Mesenchymal stem cell (in vitro differentiated cells and primary cell): ENCODE results near the gene ANKRD40CL. TPM values are rescaled to one million over a fixed set of nuclear protein-coding genes. Genes with fewer than 3 reads are reported as not detected.

Source experiments
- DNase-seq: peaks from one replicate; pipeline ENCODE4 v3.0.0-alpha.2; 2013
- H2AFZ ChIP-seq: one replicate; pipeline ENCODE4 v1.6.1; 2013; ENCODE audit warnings: low read depth, mild to moderate bottlenecking, control low read depth, inconsistent platforms, low read length, moderate library complexity
- H2AK5ac ChIP-seq: 2 replicates; pipeline ENCODE4 v1.6.1; 2013; ENCODE audit warnings: low read length, moderate library complexity, mild to moderate bottlenecking, inconsistent platforms; ENCODE audit not compliant: severe bottlenecking
- H2BK120ac ChIP-seq: one replicate; pipeline ENCODE4 v1.6.1; 2013; ENCODE audit warnings: low read depth, mild to moderate bottlenecking, inconsistent platforms, low read length, moderate library complexity
- H2BK12ac ChIP-seq, 2 experiments: one replicate each; pipeline ENCODE4 v1.6.1; 2013; ENCODE audit warnings: inconsistent platforms in 2 of 2, low read length in 2 of 2, mild to moderate bottlenecking in 2 of 2, moderate library complexity in 2 of 2, control low read depth in 1 of 2
- H2BK15ac ChIP-seq: one replicate; pipeline ENCODE4 v1.6.1; 2013; ENCODE audit warnings: mild to moderate bottlenecking, low read depth, inconsistent platforms; ENCODE audit not compliant: poor library complexity, severe bottlenecking
- H2BK5ac ChIP-seq: 2 replicates; pipeline ENCODE4 v1.6.1; 2013; ENCODE audit warnings: low read depth, mild to moderate bottlenecking, low read length, control low read depth, inconsistent platforms; ENCODE audit not compliant: poor library complexity, severe bottlenecking
- H3K14ac ChIP-seq, 2 experiments: one replicate each; pipeline ENCODE4 v1.6.1; 2013; ENCODE audit warnings: inconsistent platforms in 2 of 2, low read length in 2 of 2, control low read depth in 1 of 2, mild to moderate bottlenecking in 1 of 2, moderate library complexity in 1 of 2
- H3K18ac ChIP-seq, 2 experiments: one replicate each; pipeline ENCODE4 v1.6.1; 2013; ENCODE audit warnings: inconsistent platforms in 2 of 2, low read length in 2 of 2, control low read depth in 1 of 2, low read depth in 1 of 2, mild to moderate bottlenecking in 1 of 2
- H3K23ac ChIP-seq, 2 experiments: one replicate each; pipeline ENCODE4 v1.6.1; 2013; ENCODE audit warnings: inconsistent platforms in 2 of 2, low read length in 2 of 2, mild to moderate bottlenecking in 2 of 2, moderate library complexity in 2 of 2, control low read depth in 1 of 2
- H3K27ac ChIP-seq: 2 replicates; pipeline ENCODE4 v1.5.1; 2013; ENCODE audit warnings: mild to moderate bottlenecking, moderate library complexity, low read length, control low read depth, inconsistent platforms; ENCODE audit not compliant: poor library complexity, severe bottlenecking
- H3K27me3 ChIP-seq, 2 experiments: 2 replicates each; pipeline versions ENCODE4 v1.6.1 to v1.7.0; 2013; ENCODE audit warnings: low read length in 2 of 2, mild to moderate bottlenecking in 2 of 2, moderate library complexity in 2 of 2, control low read depth in 1 of 2, inconsistent platforms in 1 of 2; ENCODE audit not compliant: control insufficient read depth in 1 of 2, insufficient read depth in 1 of 2
- H3K36me3 ChIP-seq, 2 experiments: 2 replicates each; pipeline versions ENCODE4 v1.6.1 to v1.7.0; 2013; ENCODE audit warnings: low read length in 2 of 2, control low read depth in 1 of 2, inconsistent platforms in 1 of 2, low read depth in 1 of 2, mild to moderate bottlenecking in 1 of 2; ENCODE audit not compliant: insufficient read depth in 2 of 2, control insufficient read depth in 1 of 2
- H3K4ac ChIP-seq, 2 experiments: one replicate each; pipeline ENCODE4 v1.6.1; 2013; ENCODE audit warnings: inconsistent platforms in 2 of 2, low read length in 2 of 2, mild to moderate bottlenecking in 2 of 2, moderate library complexity in 2 of 2, control low read depth in 1 of 2, low read depth in 1 of 2
- H3K4me1 ChIP-seq: 2 replicates; pipeline ENCODE4 v1.6.1; 2013; ENCODE audit warnings: low read depth, low read length, control low read depth; ENCODE audit not compliant: control insufficient read depth, insufficient read depth
- H3K4me2 ChIP-seq: 2 replicates; pipeline ENCODE4 v1.6.1; 2013; ENCODE audit warnings: low read length, mild to moderate bottlenecking, inconsistent platforms; ENCODE audit not compliant: poor library complexity, severe bottlenecking
- H3K4me3 ChIP-seq, 2 experiments: 2 replicates each; pipeline versions ENCODE4 v1.5.1 to v1.7.0; 2013; ENCODE audit warnings: low read length in 2 of 2, mild to moderate bottlenecking in 2 of 2, control low read depth in 1 of 2, low read depth in 1 of 2; ENCODE audit not compliant: insufficient read depth in 1 of 2
- H3K79me1 ChIP-seq: replicated peaks from 2 replicates; pipeline ENCODE4 v1.6.1; 2013; ENCODE audit warnings: mild to moderate bottlenecking, control low read depth, low read length, inconsistent platforms; ENCODE audit not compliant: poor library complexity, severe bottlenecking
- H3K9ac ChIP-seq: 2 replicates; pipeline ENCODE4 v1.7.0; 2013; ENCODE audit warnings: mild to moderate bottlenecking, low read length, moderate library complexity
- H3K9me3 ChIP-seq: 2 replicates; pipeline ENCODE4 v1.7.0; 2013; ENCODE audit warnings: mild to moderate bottlenecking, low read length; ENCODE audit not compliant: control insufficient read depth
- H4K8ac ChIP-seq: one replicate; pipeline ENCODE4 v1.6.1; 2013; ENCODE audit warnings: inconsistent platforms, mild to moderate bottlenecking, low read length, moderate library complexity
- H4K91ac ChIP-seq: one replicate; pipeline ENCODE4 v1.6.1; 2013; ENCODE audit warnings: mild to moderate bottlenecking, low read length, inconsistent platforms
- WGBS: methylation state at CpG from one replicate; pipeline ENCODE4 v1.1.7; 2013; ENCODE audit warnings: mixed read lengths; 5-methylcytosine and 5-hydroxymethylcytosine counted together
- small RNA-seq: library from polyadenylated mRNA; stranded (forward); fragments of <200 nt; extraction: miRNeasy Mini kit (QIAGEN cat#:217004); gene quantifications from one replicate; pipeline ENCODE3, GENCODE V24; 2013; ENCODE audit warnings: low read depth

ANKRD40CL gene

GRCh38 chr17:50715471-50715870 lies 51.8 kb downstream of the ANKRD40CL start:
- H2BK15ac ChIP-seq = no peak overlapping the region
- no CpG with 5 or more reads among the region's 3 CpGs for WGBS
- no peaks in the 10 kb centered on the region for H3K36me3 ChIP-seq
- no peak overlapping the region for H3K27ac ChIP-seq
- no peak overlapping the region for H3K4me2 ChIP-seq
- H3K4me3 ChIP-seq = no peak overlapping the region
- peaks cover 2% of the 10 kb centered on the region for H3K79me1 ChIP-seq
- no peak overlapping the region for H2BK120ac ChIP-seq
- H3K4me1 ChIP-seq = no peaks in the 10 kb centered on the region
- no peak overlapping the region for H3K23ac ChIP-seq
- H3K9ac ChIP-seq = no peak overlapping the region
- no peak overlapping the region for H2BK5ac ChIP-seq
- no peak overlapping the region for H3K14ac ChIP-seq
- no peaks in the 10 kb centered on the region for H3K27me3 ChIP-seq
- no peak for DNase-seq
- no peak overlapping the region for H4K8ac ChIP-seq
- H3K18ac ChIP-seq = no peak overlapping the region
- H2AFZ ChIP-seq = no peak overlapping the region
- no peak overlapping the region for H4K91ac ChIP-seq
- no peak overlapping the region for H2BK12ac ChIP-seq
- H3K4ac ChIP-seq = no peak overlapping the region
- H3K9me3 ChIP-seq = no peaks in the 10 kb centered on the region
- H2AK5ac ChIP-seq = no peak overlapping the region

GRCh38 chr17:50712641-50713040 lies 54.7 kb downstream of the ANKRD40CL start:
- Histone ChIP-seq H2BK15ac (no peak overlapping the region), H3K23ac (no peak overlapping the region), H3K9me3 (no peaks in the 10 kb centered on the region), H3K18ac (no peak overlapping the region), H3K27ac (no peak overlapping the region), H2BK5ac (no peak overlapping the region), H4K8ac (no peak overlapping the region), H3K14ac (no peak overlapping the region), H3K27me3 (no peaks in the 10 kb centered on the region), H2AFZ (no peak overlapping the region), H3K4me2 (no peak overlapping the region), H4K91ac (no peak overlapping the region), H3K4me3 (no peak overlapping the region), H2BK120ac (no peak overlapping the region), H3K4me1 (peaks cover 3% of the 10 kb centered on the region), H3K4ac (no peak overlapping the region), H3K79me1 (no peaks in the 10 kb centered on the region), H3K9ac (no peak overlapping the region), H2BK12ac (no peak overlapping the region), H3K36me3 (no peaks in the 10 kb centered on the region), H2AK5ac (no peak overlapping the region)
- DNase-seq = no peak
- WGBS = 90% methylated on average over 5 of the region's 9 CpGs

Small RNA genes within 50 kb of the gene (small RNA-seq; reads per million reads assigned to genes)
- gene AC005921.1 (not detected), gene MIR8059 (not detected)
